ENCODE measurements around the gene BZW2.

GRCh38 chr7:16711730-16712129 lies 65.7 kb downstream of the BZW2 start:
- TF ChIP-seq POLR2A (IDR thresholded peaks at IDR 0.05) (no peak), CTCF (IDR thresholded peaks at IDR 0.05) (no peak)
